GM12878 (cell line): ENCODE data around the gene SHISA2. TPM values are rescaled to one million over a fixed set of nuclear protein-coding genes. Genes with fewer than 3 reads are reported as not detected.

ENCODE experiments used
- ATAC-seq: fragments of 200-7000 bp; cut with Tn5 transposase; 3 replicates; pipeline ENCODE4 v1.9.1; 2020; ENCODE audit warnings: mild to moderate bottlenecking, moderate library complexity
- BruUV-seq: library from RNA; stranded (reverse); fragments of 400-500 nt; replicated peaks from 2 replicates; lab custom pipeline; 2021; lab: Mats Ljungman, UMichigan
- CTCF ChIA-PET: fragments of 300-600 bp; sonication (Branson Sonifier 250); formaldehyde crosslinking; extraction: SDS; loops from one replicate; lab custom pipeline; 2021; ENCODE audit warnings: inconsistent platforms; lab: Yijun Ruan, JAX
- POLR2A ChIA-PET: fragments of 350-600 bp; formaldehyde crosslinking; extraction: SDS; loops from one replicate; lab custom pipeline; 2021; ENCODE audit warnings: inconsistent platforms; lab: Charles Lee
- RAD21 ChIA-PET: fragments of 300-600 bp; sonication (Branson Sonifier 250); formaldehyde crosslinking; loops from one replicate; lab custom pipeline; 2023; ENCODE audit warnings: antibody characterized with exemption; ENCODE audit not compliant: unreplicated experiment; lab: Charles Lee
- SMC1A ChIA-PET: fragments of 300-600 bp; sonication (Branson Sonifier 250); formaldehyde crosslinking; loops from one replicate; lab custom pipeline; 2023; ENCODE audit not compliant: unreplicated experiment, uncharacterized antibody; lab: Charles Lee
- DNase-seq: peaks from one replicate; pipeline ENCODE4 v3.0.0-alpha.2; 2011; ENCODE audit warnings: low read depth, low spot score
- FAIRE-seq: peaks from 3 replicates; lab custom pipeline; 2011; peaks lifted over from hg19 to GRCh38; lab: Jason Lieb, UNC
- H2AFZ ChIP-seq: 2 replicates; pipeline ENCODE4 v1.6.0; 2011; ENCODE audit warnings: low read depth, low read length, control low read depth; ENCODE audit not compliant: control insufficient read depth
- H3K27ac ChIP-seq: 2 replicates; pipeline ENCODE4 v1.5.1; 2011; ENCODE audit warnings: control low read depth; ENCODE audit not compliant: control insufficient read depth, insufficient read depth
- H3K27me3 ChIP-seq, 2 experiments: replicated peaks in 1 of 2; 2 replicates each; pipeline versions ENCODE4 v1.6.0 to v1.6.1; 2011; ENCODE audit warnings: low read length in 1 of 2; ENCODE audit not compliant: control insufficient read depth in 2 of 2, insufficient read depth in 2 of 2
- H3K36me3 ChIP-seq, 2 experiments: 2 replicates each; pipeline ENCODE4 v1.5.1; 2011; ENCODE audit warnings: low read length in 1 of 2; ENCODE audit not compliant: control insufficient read depth in 2 of 2, insufficient read depth in 2 of 2
- H3K4me1 ChIP-seq: 2 replicates; pipeline ENCODE4 v1.6.1; 2011; ENCODE audit warnings: mild to moderate bottlenecking, low read length, moderate library complexity, mixed read lengths; ENCODE audit not compliant: control insufficient read depth, insufficient read depth
- H3K4me2 ChIP-seq: 2 replicates; pipeline ENCODE4 v1.6.0; 2011; ENCODE audit warnings: control low read depth; ENCODE audit not compliant: control insufficient read depth, insufficient read depth
- H3K4me3 ChIP-seq: fragments of 200-600 bp; sonication (generic); 2 replicates; pipeline ENCODE4 v1.5.1; 2016
- H3K79me2 ChIP-seq: 2 replicates; pipeline ENCODE4 v1.6.0; 2011; ENCODE audit warnings: low read length; ENCODE audit not compliant: control insufficient read depth, insufficient read depth
- H3K9ac ChIP-seq: 2 replicates; pipeline ENCODE4 v1.8.0; 2011; ENCODE audit warnings: low read length, control low read depth, mixed read lengths; ENCODE audit not compliant: control insufficient read depth, insufficient read depth
- H3K9me3 ChIP-seq: replicated peaks from 3 replicates; pipeline ENCODE4 v1.5.1; 2011; ENCODE audit warnings: mild to moderate bottlenecking, low read length; ENCODE audit not compliant: control insufficient read depth, insufficient read depth
- H4K20me1 ChIP-seq: 2 replicates; pipeline ENCODE4 v1.6.0; 2011; ENCODE audit not compliant: control insufficient read depth, insufficient read depth
- CEBPZ ChIP-seq: fragments of 150-350 bp; IDR thresholded peaks from 2 replicates; pipeline ENCODE4 v1.6.1; 2016; ENCODE audit warnings: low read depth, low read length
- FOS ChIP-seq: IDR thresholded peaks from 3 replicates; pipeline ENCODE4 v1.6.1; 2011; ENCODE audit warnings: borderline replicate concordance; ENCODE audit not compliant: insufficient read length; ENCODE audit errors: extremely low read depth
- FOXM1 ChIP-seq: IDR thresholded peaks from 2 replicates; pipeline ENCODE4 v1.6.1; 2012; ENCODE audit warnings: low read depth, mild to moderate bottlenecking, inconsistent platforms, low read length, moderate library complexity
- IRF5 ChIP-seq: fragments of 450-650 bp; IDR thresholded peaks from 2 replicates; pipeline ENCODE4 v1.6.1; 2017; ENCODE audit warnings: borderline replicate concordance
- KAT2A ChIP-seq: conservative IDR thresholded peaks from 2 replicates; pipeline ENCODE4 v1.6.1; 2011; ENCODE audit warnings: low read depth, low read length; ENCODE audit not compliant: control insufficient read depth
- STAT3 ChIP-seq: IDR thresholded peaks from 2 replicates; pipeline ENCODE4 v1.6.1; 2011; ENCODE audit warnings: low read depth, low read length, improper control_type of control experiment
- WGBS: methylation state at CpG from one replicate; pipeline ENCODE4 v1.1.6; 2016; ENCODE audit warnings: low lambda C conversion rate; ENCODE audit not compliant: insufficient replicate concordance, insufficient coverage; ENCODE audit errors: missing lambda C conversion rate; 5-methylcytosine and 5-hydroxymethylcytosine counted together
- in situ Hi-C: fragments of 300-500 bp; cut with MboI; formaldehyde crosslinking; loops from 9 replicates; pipeline ENCODE4 v1.14.3; 2018; ENCODE audit warnings: mixed read lengths
- intact Hi-C: fragments of 100-400 bp; cut with micrococcal nuclease; formaldehyde crosslinking; loops from one replicate; pipeline ENCODE4 v1.14.2; 2022; ENCODE audit not compliant: unreplicated experiment
- polyA plus RNA-seq, 11 experiments: library from polyadenylated mRNA; depleted of rRNA in 4 of 11; unstranded in 6 of 11; stranded (reverse) in 5 of 11; fragments of >200 nt; fragmentation: Nextera tagmentation in 4 of 11; fragmentation: Illumina TruSeq in 1 of 11; extraction: Ambion mirVana in 4 of 11; extraction: Trizol in 1 of 11; gene quantifications; 1 replicate in 1 of 11; 2 replicates in 10 of 11; pipeline versions ENCODE4 v1.2.1 to v1.2.3, GENCODE V29; 2011 to 2016; ENCODE audit warnings: inconsistent platforms in 2 of 11, missing spikeins in 2 of 11, low read depth in 1 of 11
- total RNA-seq, 4 experiments: library from RNA; depleted of rRNA in 3 of 4; stranded (reverse); fragments of >200 nt in 3 of 4; fragmentation: Illumina TruSeq in 1 of 4; extraction: Trizol in 1 of 4; gene quantifications; 2 replicates each; pipeline versions ENCODE4 v1.2.1 to v1.2.3, GENCODE V29; 2013 to 2021

The SHISA2 gene
- total and polyA plus RNA-seq, 10 of the 15 experiments (the other 5 are each of a cell fraction or from before 2014, with no cell fraction given): 0.04 to 0.08 TPM; not detected in 8

- ChIA-PET RAD21 (no interaction called here), SMC1A (no interaction called here)
- Histone ChIP-seq H3K4me1 (no peaks in the 10 kb centered on the region), H3K27me3 (no peaks in the 10 kb centered on the region; a peak in 2 of 4 replicates)
- TF ChIP-seq FOXM1: no peak
- TF ChIP-seq FOS: no peak
- TF ChIP-seq STAT3: no peak
- no peak for TF ChIP-seq CEBPZ
- TF ChIP-seq KAT2A: no peak
- TF ChIP-seq IRF5: no peak
- TF ChIP-seq, all 136 proteins: peak for 0
- H3K4me3 ChIP-seq: no peak overlapping the region
- DNase-seq (no peak), FAIRE-seq (no peak), ATAC-seq (no peak)
- no peak overlapping the region for H3K9ac ChIP-seq
- POLR2A ChIA-PET: no interaction called here
- no peaks in the 10 kb centered on the region for H4K20me1 ChIP-seq
- WGBS: 20% methylated on average over 6 of the region's 6 CpGs
- H3K36me3 ChIP-seq: no peaks in the 10 kb centered on the region
- no peaks in the 10 kb centered on the region for H3K79me2 ChIP-seq
- H3K4me2 ChIP-seq: no peak overlapping the region
- in situ Hi-C loops (no loop called here), intact Hi-C loops (no loop called here)
- CTCF ChIA-PET: no interaction called here
- no peaks in the 10 kb centered on the region; the same call in 2 of the 3 replicates for H3K9me3 ChIP-seq
- BruUV-seq: no TSS peak
- H2AFZ ChIP-seq: no peak overlapping the region
- no peak overlapping the region for H3K27ac ChIP-seq
Observed at GRCh38 chr13:26016189-26016588, 35.6 kb downstream of the SHISA2 start.
